SK-N-SH treated with all-trans-retinoic acid at 6 μM for 48 hours (cell line): ENCODE data around the gene CYBA.

Source experiments
- BACH2 ChIP-seq: fragments of 250-450 bp; sonication (Bioruptor Pico); IDR thresholded peaks from 2 replicates; pipeline ENCODE4 v1.9.0; 2021; ENCODE audit warnings: mild to moderate bottlenecking, borderline replicate concordance
- CSDC2 ChIP-seq: fragments of 250-450 bp; sonication (Bioruptor Pico); IDR thresholded peaks from 2 replicates; pipeline ENCODE4 v1.5.0; 2020; ENCODE audit warnings: mild to moderate bottlenecking, moderate library complexity
- ESRRG ChIP-seq: fragments of 250-450 bp; sonication (Bioruptor Pico); IDR thresholded peaks from 2 replicates; pipeline ENCODE4 v1.6.1; 2021; ENCODE audit warnings: mild to moderate bottlenecking
- GLIS3 ChIP-seq: fragments of 250-450 bp; sonication (Bioruptor Pico); IDR thresholded peaks from 2 replicates; pipeline ENCODE4 v1.5.0; 2020; ENCODE audit warnings: mild to moderate bottlenecking, moderate library complexity
- OSR1 ChIP-seq: fragments of 250-450 bp; sonication (Bioruptor Pico); IDR thresholded peaks from 2 replicates; pipeline ENCODE4 v1.8.0; 2022; ENCODE audit warnings: moderate library complexity, mild to moderate bottlenecking, inconsistent platforms
- PPARA ChIP-seq: fragments of 250-450 bp; sonication (Bioruptor Pico); IDR thresholded peaks from 2 replicates; pipeline ENCODE4 v1.5.0; 2020; ENCODE audit warnings: mild to moderate bottlenecking, borderline replicate concordance
- RARB ChIP-seq: fragments of 250-450 bp; sonication (Bioruptor Pico); IDR thresholded peaks from 2 replicates; pipeline ENCODE4 v1.8.0; 2021; ENCODE audit warnings: mild to moderate bottlenecking, moderate library complexity
- TSHZ2 ChIP-seq: fragments of 250-450 bp; sonication (Bioruptor Pico); IDR thresholded peaks from 2 replicates; pipeline ENCODE4 v1.5.0; 2020; ENCODE audit warnings: mild to moderate bottlenecking, moderate library complexity
- ZC3H10 ChIP-seq: fragments of 250-450 bp; sonication (Bioruptor Pico); IDR thresholded peaks from 2 replicates; pipeline ENCODE4 v1.5.1; 2021; ENCODE audit warnings: mild to moderate bottlenecking, moderate library complexity
- ZFP3 ChIP-seq: fragments of 250-450 bp; sonication (Bioruptor Pico); IDR thresholded peaks from 2 replicates; pipeline ENCODE4 v1.5.0; 2020; ENCODE audit warnings: mild to moderate bottlenecking, moderate library complexity
- ZNF565 ChIP-seq: fragments of 450-650 bp; formaldehyde crosslinking; conservative IDR thresholded peaks from 2 replicates; pipeline ENCODE4 v1.5.0; 2020; ENCODE audit warnings: low read depth, mild to moderate bottlenecking, moderate library complexity
- TF ChIP-seq, protein P1 (sequence below): fragments of 250-450 bp; sonication (Bioruptor Pico); IDR thresholded peaks from 2 replicates; pipeline ENCODE4 v1.5.1; 2021; ENCODE audit warnings: mild to moderate bottlenecking, moderate library complexity
- TF ChIP-seq, protein P2 (sequence below): fragments of 250-450 bp; sonication (Bioruptor Pico); IDR thresholded peaks from 2 replicates; pipeline ENCODE4 v1.5.1; 2020; ENCODE audit warnings: low read depth, mild to moderate bottlenecking, moderate library complexity
- TF ChIP-seq, protein P3 (sequence below): fragments of 250-450 bp; sonication (Bioruptor Pico); IDR thresholded peaks from 2 replicates; pipeline ENCODE4 v1.8.0; 2021; ENCODE audit warnings: low read depth, mild to moderate bottlenecking, moderate library complexity, borderline replicate concordance

- TF ChIP-seq RARB (CRISPR knock-in tag): no peak
- no peak for TF ChIP-seq ESRRG
- TF ChIP-seq TSHZ2 (CRISPR knock-in tag): no peak
- TF ChIP-seq, protein P1, sequence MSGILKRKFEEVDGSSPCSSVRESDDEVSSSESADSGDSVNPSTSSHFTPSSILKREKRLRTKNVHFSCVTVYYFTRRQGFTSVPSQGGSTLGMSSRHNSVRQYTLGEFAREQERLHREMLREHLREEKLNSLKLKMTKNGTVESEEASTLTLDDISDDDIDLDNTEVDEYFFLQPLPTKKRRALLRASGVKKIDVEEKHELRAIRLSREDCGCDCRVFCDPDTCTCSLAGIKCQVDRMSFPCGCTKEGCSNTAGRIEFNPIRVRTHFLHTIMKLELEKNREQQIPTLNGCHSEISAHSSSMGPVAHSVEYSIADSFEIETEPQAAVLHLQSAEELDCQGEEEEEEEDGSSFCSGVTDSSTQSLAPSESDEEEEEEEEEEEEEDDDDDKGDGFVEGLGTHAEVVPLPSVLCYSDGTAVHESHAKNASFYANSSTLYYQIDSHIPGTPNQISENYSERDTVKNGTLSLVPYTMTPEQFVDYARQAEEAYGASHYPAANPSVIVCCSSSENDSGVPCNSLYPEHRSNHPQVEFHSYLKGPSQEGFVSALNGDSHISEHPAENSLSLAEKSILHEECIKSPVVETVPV: no peak
- no peak for TF ChIP-seq CSDC2 (CRISPR knock-in tag)
- TF ChIP-seq, protein P2, sequence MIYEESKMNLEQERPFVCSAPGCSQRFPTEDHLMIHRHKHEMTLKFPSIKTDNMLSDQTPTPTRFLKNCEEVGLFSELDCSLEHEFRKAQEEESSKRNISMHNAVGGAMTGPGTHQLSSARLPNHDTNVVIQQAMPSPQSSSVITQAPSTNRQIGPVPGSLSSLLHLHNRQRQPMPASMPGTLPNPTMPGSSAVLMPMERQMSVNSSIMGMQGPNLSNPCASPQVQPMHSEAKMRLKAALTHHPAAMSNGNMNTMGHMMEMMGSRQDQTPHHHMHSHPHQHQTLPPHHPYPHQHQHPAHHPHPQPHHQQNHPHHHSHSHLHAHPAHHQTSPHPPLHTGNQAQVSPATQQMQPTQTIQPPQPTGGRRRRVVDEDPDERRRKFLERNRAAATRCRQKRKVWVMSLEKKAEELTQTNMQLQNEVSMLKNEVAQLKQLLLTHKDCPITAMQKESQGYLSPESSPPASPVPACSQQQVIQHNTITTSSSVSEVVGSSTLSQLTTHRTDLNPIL (CRISPR knock-in tag): no peak
- no peak for TF ChIP-seq PPARA (CRISPR knock-in tag)
- TF ChIP-seq, protein P3, sequence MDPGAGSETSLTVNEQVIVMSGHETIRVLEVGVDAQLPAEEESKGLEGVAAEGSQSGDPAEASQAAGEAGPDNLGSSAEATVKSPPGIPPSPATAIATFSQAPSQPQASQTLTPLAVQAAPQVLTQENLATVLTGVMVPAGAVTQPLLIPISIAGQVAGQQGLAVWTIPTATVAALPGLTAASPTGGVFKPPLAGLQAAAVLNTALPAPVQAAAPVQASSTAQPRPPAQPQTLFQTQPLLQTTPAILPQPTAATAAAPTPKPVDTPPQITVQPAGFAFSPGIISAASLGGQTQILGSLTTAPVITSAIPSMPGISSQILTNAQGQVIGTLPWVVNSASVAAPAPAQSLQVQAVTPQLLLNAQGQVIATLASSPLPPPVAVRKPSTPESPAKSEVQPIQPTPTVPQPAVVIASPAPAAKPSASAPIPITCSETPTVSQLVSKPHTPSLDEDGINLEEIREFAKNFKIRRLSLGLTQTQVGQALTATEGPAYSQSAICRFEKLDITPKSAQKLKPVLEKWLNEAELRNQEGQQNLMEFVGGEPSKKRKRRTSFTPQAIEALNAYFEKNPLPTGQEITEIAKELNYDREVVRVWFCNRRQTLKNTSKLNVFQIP: no peak
- TF ChIP-seq ZFP3: no peak
- TF ChIP-seq ZC3H10 (CRISPR knock-in tag): no peak
- TF ChIP-seq GLIS3 (CRISPR knock-in tag): no peak
- TF ChIP-seq ZNF565 (CRISPR knock-in tag): no peak
- TF ChIP-seq OSR1 (CRISPR knock-in tag): no peak
- no peak for TF ChIP-seq BACH2 (CRISPR knock-in tag)
These were observed 15.7 kb downstream of the CYBA start for GRCh38 chr16:88634994-88635670.
